Keratinocyte (primary cell): Measurements from ENCODE around the gene TCTN1.

Experiments used
- CTCF ChIP-seq, 3 experiments: IDR thresholded peaks in 1 of 3; conservative IDR thresholded peaks in 1 of 3; optimal IDR thresholded peaks in 1 of 3; 2 replicates in 2 of 3; 3 replicates in 1 of 3; pipeline versions ENCODE3 to v1.5.1; 2011; ENCODE audit warnings: low read length in 3 of 3, mild to moderate bottlenecking in 3 of 3, moderate library complexity in 2 of 3, control low read depth in 1 of 3, inconsistent platforms in 1 of 3; ENCODE audit not compliant: insufficient read depth in 2 of 3; ENCODE audit errors: extremely low read depth in 1 of 3
- EZH2 ChIP-seq: IDR thresholded peaks from one replicate; pipeline ENCODE4 v1.6.1; 2012; ENCODE audit warnings: inconsistent platforms, mild to moderate bottlenecking, low read length, moderate library complexity

GRCh38 chr12:110582276-110583136 is 31.4 kb upstream of the TCTN1 start:
- TF ChIP-seq CTCF (optimal IDR thresholded peaks at IDR 0.05 in 1 of 3, IDR thresholded peaks at IDR 0.05 in 1 of 3, conservative IDR thresholded peaks at IDR 0.05 in 1 of 3; ENCODE audit: extremely low read depth in 1 of 3, insufficient read depth in 2 of 3, low read length in 3 of 3) (no peak), EZH2 (no peak)
